Measurements from ENCODE around the gene ATAD3A.

Gene ATAD3A

DNA sequence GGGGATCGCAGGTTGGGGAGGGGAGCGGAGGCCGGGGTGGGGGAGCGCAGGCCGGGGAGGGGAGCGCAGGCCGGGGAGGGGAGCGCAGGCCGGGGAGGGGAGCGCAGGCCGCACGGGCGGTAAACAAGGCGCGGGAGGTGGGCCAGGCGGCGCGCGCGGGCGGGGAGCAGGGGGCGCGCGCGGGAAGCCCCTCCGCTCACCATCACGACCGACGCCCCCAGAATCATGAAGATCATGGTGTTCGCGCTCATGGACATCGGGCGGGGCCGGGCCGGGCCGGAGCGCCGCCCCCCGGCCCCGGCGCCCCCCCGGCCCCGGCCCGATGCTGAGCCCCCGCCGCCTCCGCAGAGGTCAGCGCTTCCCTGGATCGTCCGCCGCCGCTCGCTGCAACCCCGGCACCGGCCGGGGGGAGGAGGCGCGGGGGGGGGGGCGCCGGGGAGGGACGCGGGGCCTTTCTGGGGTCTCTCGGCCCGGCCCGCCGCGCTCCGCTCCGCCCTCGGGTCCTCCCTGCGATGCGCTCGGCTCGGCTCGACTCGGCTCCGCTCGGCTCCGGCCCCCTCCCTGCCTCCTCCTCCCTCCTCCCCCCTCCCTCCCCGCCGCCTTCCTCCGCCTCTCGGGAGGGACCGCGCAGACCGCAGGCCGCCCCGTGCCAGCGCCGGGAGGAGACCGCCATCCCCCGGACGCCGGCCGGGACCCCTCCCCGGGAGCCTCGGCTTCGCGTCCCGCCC, 28.3 kb downstream of the ATAD3A start, which contains the start of gene TMEM240:
Gene TMEM240, minus strand, starts transcription at position 535 of the 728 bp plus-strand sequence. Its CDS starts 278 bp downstream, at position 257.
- Histone ChIP-seq H3K27me3 (ENCODE audit: low read depth, low read length) (no peaks in the 10 kb centered on the region), H3K36me3 (replicated peaks; ENCODE audit: low read depth, low read length) (no peaks in the 10 kb centered on the region), H4K20me1 (ENCODE audit: insufficient read depth, low read length) (no peaks in the 10 kb centered on the region), H3K9ac (ENCODE audit: low read length) (no peak within 1 kb of the TSS), H3K9me3 (ENCODE audit: insufficient read depth, low read length) (no peaks in the 10 kb centered on the region), H3K79me2 (ENCODE audit: low read length) (no peaks in the 10 kb centered on the region), H3K27ac (ENCODE audit: low read length) (no peak within 1 kb of the TSS), H3K4me1 (ENCODE audit: low read length) (no peaks in the 10 kb centered on the region), H2AFZ (ENCODE audit: low read depth, low read length) (no peak within 1 kb of the TSS), H3K4me3 (ENCODE audit: low read length) (no peak within 1 kb of the TSS), H3K4me2 (ENCODE audit: low read length) (no peak within 1 kb of the TSS)
- TF ChIP-seq EZH2phosphoT487 (IDR thresholded peaks at IDR 0.05; ENCODE audit: low read depth), result no peak
- TF ChIP-seq, protein P1, sequence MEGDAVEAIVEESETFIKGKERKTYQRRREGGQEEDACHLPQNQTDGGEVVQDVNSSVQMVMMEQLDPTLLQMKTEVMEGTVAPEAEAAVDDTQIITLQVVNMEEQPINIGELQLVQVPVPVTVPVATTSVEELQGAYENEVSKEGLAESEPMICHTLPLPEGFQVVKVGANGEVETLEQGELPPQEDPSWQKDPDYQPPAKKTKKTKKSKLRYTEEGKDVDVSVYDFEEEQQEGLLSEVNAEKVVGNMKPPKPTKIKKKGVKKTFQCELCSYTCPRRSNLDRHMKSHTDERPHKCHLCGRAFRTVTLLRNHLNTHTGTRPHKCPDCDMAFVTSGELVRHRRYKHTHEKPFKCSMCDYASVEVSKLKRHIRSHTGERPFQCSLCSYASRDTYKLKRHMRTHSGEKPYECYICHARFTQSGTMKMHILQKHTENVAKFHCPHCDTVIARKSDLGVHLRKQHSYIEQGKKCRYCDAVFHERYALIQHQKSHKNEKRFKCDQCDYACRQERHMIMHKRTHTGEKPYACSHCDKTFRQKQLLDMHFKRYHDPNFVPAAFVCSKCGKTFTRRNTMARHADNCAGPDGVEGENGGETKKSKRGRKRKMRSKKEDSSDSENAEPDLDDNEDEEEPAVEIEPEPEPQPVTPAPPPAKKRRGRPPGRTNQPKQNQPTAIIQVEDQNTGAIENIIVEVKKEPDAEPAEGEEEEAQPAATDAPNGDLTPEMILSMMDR (IDR thresholded peaks at IDR 0.05; ENCODE audit: low read depth, low read length), result no peak

DNA sequence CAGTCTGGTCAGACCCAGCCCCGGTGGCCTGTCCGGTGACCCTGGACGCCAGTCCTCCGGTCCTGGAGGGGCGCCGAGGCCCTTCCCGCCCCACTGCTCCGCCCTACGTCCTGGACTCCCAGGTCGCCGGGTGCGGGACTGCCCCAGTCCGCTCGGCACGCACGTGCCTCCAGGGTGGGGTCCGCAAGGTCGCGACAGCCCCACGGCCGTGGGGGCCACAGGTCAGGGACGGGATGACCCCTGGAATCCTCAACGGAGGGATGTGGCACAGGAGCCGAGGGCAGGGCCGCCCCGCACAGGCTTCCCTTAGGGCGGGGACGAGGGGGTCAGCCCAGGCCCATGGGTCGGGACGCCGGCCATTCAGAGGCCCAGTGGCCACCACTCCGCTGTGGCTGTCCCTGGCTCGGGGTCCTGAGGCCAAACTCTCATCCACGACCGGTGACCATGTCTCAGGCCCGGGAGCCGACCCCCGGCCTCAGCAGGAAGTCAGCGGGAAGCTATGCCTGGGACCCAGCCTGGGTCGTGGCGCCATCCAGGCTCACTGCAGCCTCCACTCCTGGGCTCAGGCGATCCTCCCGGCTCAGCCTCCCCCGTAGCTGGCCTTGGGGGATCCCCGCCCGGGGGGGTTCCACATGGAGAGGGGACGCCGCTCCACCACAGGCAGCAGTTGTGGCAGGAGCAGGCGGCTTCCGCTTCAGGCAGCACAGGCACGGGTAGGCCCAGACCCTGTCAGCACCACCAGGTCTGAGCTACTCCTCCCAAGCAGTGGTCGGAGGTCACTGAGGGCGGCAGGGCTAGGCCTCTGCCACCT, 29.1 kb downstream of the ATAD3A start:
- no peak overlapping the region for H3K27ac ChIP-seq (ENCODE audit: low read length)
- no peak for TF ChIP-seq EZH2phosphoT487 (IDR thresholded peaks at IDR 0.05; ENCODE audit: low read depth)
- TF ChIP-seq, protein P1 (IDR thresholded peaks at IDR 0.05; ENCODE audit: low read depth, low read length), result no peak

DNA sequence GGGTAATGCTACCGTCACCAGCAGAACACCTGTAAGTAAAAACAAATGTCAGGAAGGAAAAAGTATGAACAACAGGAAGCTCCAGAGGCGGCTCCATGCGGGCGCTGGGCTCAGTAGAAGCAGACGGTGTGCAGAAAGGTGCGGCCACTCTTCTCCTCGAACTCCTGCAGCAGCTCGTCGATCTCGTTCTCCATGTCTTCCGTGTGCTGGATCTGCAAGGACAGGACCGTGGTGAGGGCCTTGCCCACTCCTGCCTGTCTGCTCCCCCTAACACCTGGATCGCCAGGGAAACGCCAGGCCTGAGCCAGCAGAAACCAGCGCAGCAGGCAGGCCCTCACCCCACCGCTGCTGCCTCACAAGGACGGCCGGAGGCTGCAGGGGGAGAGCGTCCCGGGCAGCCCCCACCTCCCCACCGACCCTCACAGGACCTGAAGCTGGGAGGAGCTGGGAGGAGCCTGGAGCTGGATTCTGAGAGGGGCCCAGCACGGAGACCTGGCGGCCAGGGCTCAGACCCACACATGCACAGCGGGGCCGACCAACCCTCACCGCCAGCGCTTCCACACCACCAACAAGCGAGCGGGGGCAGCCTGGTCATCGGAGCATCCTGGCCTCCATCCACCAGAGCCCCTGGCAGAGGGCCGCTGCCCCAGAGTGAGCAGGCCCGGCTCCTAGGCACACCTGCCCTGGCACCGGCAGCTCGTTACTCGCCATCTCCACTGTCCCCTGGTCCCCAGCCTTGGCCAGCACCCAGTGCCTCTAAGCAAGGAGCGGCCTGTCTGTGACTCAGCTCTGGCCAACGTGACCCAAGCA, 30.2 kb downstream of the ATAD3A start:
- no peaks in the 10 kb centered on the region for H3K36me3 ChIP-seq (replicated peaks; ENCODE audit: low read depth, low read length)
- H3K4me3 ChIP-seq (ENCODE audit: low read length), result no peak overlapping the region
- no peak overlapping the region for H3K4me2 ChIP-seq (ENCODE audit: low read length)
- no peak for TF ChIP-seq EZH2phosphoT487 (IDR thresholded peaks at IDR 0.05; ENCODE audit: low read depth)
- TF ChIP-seq, protein P1 (IDR thresholded peaks at IDR 0.05; ENCODE audit: low read depth, low read length), result no peak
- no peaks in the 10 kb centered on the region for H3K4me1 ChIP-seq (ENCODE audit: low read length)
- no peaks in the 10 kb centered on the region for H4K20me1 ChIP-seq (ENCODE audit: insufficient read depth, low read length)
- no peak overlapping the region for H2AFZ ChIP-seq (ENCODE audit: low read depth, low read length)
- no peaks in the 10 kb centered on the region for H3K27me3 ChIP-seq (ENCODE audit: low read depth, low read length)
- H3K9ac ChIP-seq (ENCODE audit: low read length), result no peak overlapping the region
- no peaks in the 10 kb centered on the region for H3K79me2 ChIP-seq (ENCODE audit: low read length)
- no peaks in the 10 kb centered on the region for H3K9me3 ChIP-seq (ENCODE audit: insufficient read depth, low read length)
- H3K27ac ChIP-seq (ENCODE audit: low read length), result no peak overlapping the region

More for the DNA sequence above, 29.1 kb downstream of the ATAD3A start:
- no peak overlapping the region for H3K4me2 ChIP-seq (ENCODE audit: low read length)
- H3K27me3 ChIP-seq (ENCODE audit: low read depth, low read length), result no peaks in the 10 kb centered on the region
- no peak overlapping the region for H2AFZ ChIP-seq (ENCODE audit: low read depth, low read length)
- H3K79me2 ChIP-seq (ENCODE audit: low read length), result no peaks in the 10 kb centered on the region
- no peaks in the 10 kb centered on the region for H3K9me3 ChIP-seq (ENCODE audit: insufficient read depth, low read length)
- H3K4me1 ChIP-seq (ENCODE audit: low read length), result no peaks in the 10 kb centered on the region
- H4K20me1 ChIP-seq (ENCODE audit: insufficient read depth, low read length), result no peaks in the 10 kb centered on the region
- H3K4me3 ChIP-seq (ENCODE audit: low read length), result no peak overlapping the region
- no peak overlapping the region for H3K9ac ChIP-seq (ENCODE audit: low read length)
- H3K36me3 ChIP-seq (replicated peaks; ENCODE audit: low read depth, low read length), result no peaks in the 10 kb centered on the region
